ENCODE measurements around the gene B3GAT1.

Gene B3GAT1

GRCh38 chr11:134387501-134387900, 24.5 kb downstream of the B3GAT1 start:
- no peak overlapping the region for H3K4me3 ChIP-seq (replicated peaks; ENCODE audit: low read depth, low read length)
- no peak for DNase-seq (ENCODE audit: extremely low read depth, low read depth)
- TF ChIP-seq CTCF (IDR thresholded peaks at IDR 0.05; ENCODE audit: low read depth, low read length, missing control alignments), result no peak

DNA sequence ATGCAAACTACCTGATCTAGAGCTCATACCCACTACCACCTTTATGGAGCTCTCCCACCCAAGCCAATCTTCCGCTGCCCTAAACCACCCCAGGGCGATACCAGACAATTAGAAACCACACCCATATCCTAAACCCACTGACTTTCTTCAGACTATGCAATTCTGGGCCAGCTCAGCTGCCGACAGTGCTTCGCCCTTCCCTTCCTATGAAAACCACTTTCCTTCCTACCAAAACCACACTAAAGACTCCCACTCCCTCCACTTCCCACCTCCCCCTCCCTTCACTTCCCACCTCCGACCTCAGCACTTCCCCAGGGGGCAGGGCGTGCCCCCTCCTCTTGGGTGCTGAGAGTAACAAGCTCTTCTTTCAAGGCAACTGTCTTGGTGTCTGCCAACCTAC, 25.1 kb downstream of the B3GAT1 start:
- DNase-seq (ENCODE audit: extremely low read depth, low read depth), result no peak
- TF ChIP-seq CTCF (IDR thresholded peaks at IDR 0.05; ENCODE audit: low read depth, low read length, missing control alignments), result no peak
- H3K4me3 ChIP-seq (replicated peaks; ENCODE audit: low read depth, low read length), result no peak overlapping the region

GRCh38 chr11:134385774-134386565, 26.1 kb downstream of the B3GAT1 start:
- TF ChIP-seq CTCF (IDR thresholded peaks at IDR 0.05; ENCODE audit: low read depth, low read length, missing control alignments), result no peak
- no peak for DNase-seq (ENCODE audit: extremely low read depth, low read depth)
- H3K4me3 ChIP-seq (replicated peaks; ENCODE audit: low read depth, low read length), result no peak overlapping the region

- no peak overlapping the region for H3K4me3 ChIP-seq (replicated peaks; ENCODE audit: low read depth, low read length)
- no peak for TF ChIP-seq CTCF (IDR thresholded peaks at IDR 0.05; ENCODE audit: low read depth, low read length, missing control alignments)
- DNase-seq (ENCODE audit: extremely low read depth, low read depth), result no peak
These were observed 26.9 kb downstream of the B3GAT1 start for GRCh38 chr11:134385171-134385570.

GRCh38 chr11:134384406-134384805, 27.6 kb downstream of the B3GAT1 start:
- no peak for TF ChIP-seq CTCF (IDR thresholded peaks at IDR 0.05; ENCODE audit: low read depth, low read length, missing control alignments)
- H3K4me3 ChIP-seq (replicated peaks; ENCODE audit: low read depth, low read length), result no peak overlapping the region
- DNase-seq (ENCODE audit: extremely low read depth, low read depth), result no peak

DNA sequence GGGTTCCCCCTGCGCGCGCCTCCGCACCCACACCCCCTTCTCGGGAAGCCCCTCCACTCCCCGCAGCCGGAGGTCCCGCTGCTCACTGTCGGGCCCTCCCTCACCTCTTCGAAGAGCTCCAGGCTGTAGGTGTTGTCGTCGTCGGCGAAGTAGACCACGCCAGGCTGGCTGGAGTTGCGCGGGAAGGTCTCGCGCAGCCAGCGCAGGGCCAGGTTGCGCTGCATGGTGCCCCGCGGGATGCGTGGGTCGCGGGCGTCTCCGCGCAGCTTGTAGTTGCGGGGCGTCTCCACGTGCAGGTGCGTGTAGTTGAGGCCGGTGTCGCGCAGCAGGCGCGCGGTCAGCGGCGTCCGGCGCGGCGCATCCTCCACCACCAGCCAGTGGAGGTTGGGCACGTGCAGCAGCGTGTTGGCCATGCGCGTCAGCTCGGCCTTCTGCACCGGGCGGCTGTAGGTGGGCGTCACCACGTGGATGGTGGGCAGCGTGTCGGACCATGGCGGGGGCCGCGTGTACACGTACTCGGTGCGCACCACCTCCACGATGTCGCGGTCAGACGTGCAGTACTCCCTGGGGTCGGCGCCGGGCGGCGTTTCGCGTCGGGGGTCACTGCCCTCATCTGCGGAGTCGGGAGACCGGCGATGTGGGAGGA, 28.3 kb downstream of the B3GAT1 start:
- no peak for DNase-seq (ENCODE audit: extremely low read depth, low read depth)
- no peak overlapping the region for H3K4me3 ChIP-seq (replicated peaks; ENCODE audit: low read depth, low read length)
- no peak for TF ChIP-seq CTCF (IDR thresholded peaks at IDR 0.05; ENCODE audit: low read depth, low read length, missing control alignments)

Measured in HFF-Myc (cell line).